Osteocyte (in vitro differentiated cells): ENCODE results near the gene TMPRSS6. TPM values are rescaled to one million over a fixed set of nuclear protein-coding genes. Genes with fewer than 3 reads are reported as not detected.

Experiments
- DNase-seq: peaks from one replicate; pipeline ENCODE4 v3.0.0; 2021; ENCODE audit warnings: mixed read lengths; ENCODE audit not compliant: unreplicated experiment; ENCODE audit errors: extremely low spot score
- H3K27ac Mint-ChIP-seq: one replicate; pipeline ENCODE4 v1.8.0; 2021; ENCODE audit warnings: mild to moderate bottlenecking, mixed read lengths; ENCODE audit not compliant: unreplicated experiment
- H3K27me3 Mint-ChIP-seq: one replicate; pipeline ENCODE4 v1.8.0; 2021; ENCODE audit warnings: mixed read lengths; ENCODE audit not compliant: unreplicated experiment
- H3K36me3 Mint-ChIP-seq: one replicate; pipeline ENCODE4 v1.8.0; 2021; ENCODE audit warnings: mixed read lengths; ENCODE audit not compliant: unreplicated experiment
- H3K4me1 Mint-ChIP-seq: one replicate; pipeline ENCODE4 v1.8.0; 2021; ENCODE audit warnings: mixed read lengths; ENCODE audit not compliant: unreplicated experiment
- H3K4me3 Mint-ChIP-seq: one replicate; pipeline ENCODE4 v1.8.0; 2021; ENCODE audit warnings: mild to moderate bottlenecking, moderate library complexity, mixed read lengths; ENCODE audit not compliant: unreplicated experiment
- H3K9me3 Mint-ChIP-seq: one replicate; pipeline ENCODE4 v1.8.0; 2021; ENCODE audit warnings: mixed read lengths; ENCODE audit not compliant: unreplicated experiment
- CTCF ChIP-seq: fragments of 200-600 bp; sonication (generic); IDR thresholded peaks from 2 replicates; pipeline ENCODE4 v1.5.0; 2021; ENCODE audit warnings: antibody characterized with exemption, mild to moderate bottlenecking, moderate library complexity
- total RNA-seq: library from RNA; stranded (reverse); gene quantifications from 2 replicates; pipeline ENCODE4 v1.2.1, GENCODE V29; 2021

TMPRSS6 gene
- total RNA-seq, 1 donor from 2014 or later, result not detected

- Mint-ChIP-seq H3K27me3 (peaks cover 22% of the 10 kb centered on the region), H3K4me3 (no peak overlapping the region), H3K9me3 (no peaks in the 10 kb centered on the region), H3K4me1 (peaks cover 3% of the 10 kb centered on the region), H3K27ac (no peak overlapping the region), H3K36me3 (no peaks in the 10 kb centered on the region)
- no peak for DNase-seq
- no peak for TF ChIP-seq CTCF
Observed at GRCh38 chr22:37088108-37088605, 21.4 kb downstream of the TMPRSS6 start.

DNA sequence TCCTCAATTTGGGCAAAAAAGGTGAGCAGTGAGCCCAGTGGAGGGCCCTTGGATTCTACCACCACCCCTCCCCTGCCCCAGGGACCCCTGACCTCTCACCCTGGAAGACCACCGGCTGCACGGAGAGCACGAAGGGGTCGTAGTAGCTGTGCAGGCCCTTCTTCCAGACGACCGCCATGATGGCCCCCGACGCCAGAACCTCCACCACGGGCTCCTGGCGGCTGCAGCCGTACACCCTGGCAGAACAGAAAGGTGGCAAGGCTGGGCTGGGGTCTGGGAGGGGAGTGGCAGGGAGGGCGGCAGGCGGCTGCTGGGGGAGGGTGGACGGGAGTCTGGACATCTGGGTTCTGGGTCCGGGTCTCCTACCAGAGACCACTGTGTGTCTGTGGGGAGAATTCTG lies 23.3 kb downstream of the TMPRSS6 start:
- Mint-ChIP-seq H3K4me1 (peaks cover 3% of the 10 kb centered on the region), H3K36me3 (no peaks in the 10 kb centered on the region), H3K4me3 (no peak overlapping the region), H3K27me3 (peaks cover 15% of the 10 kb centered on the region), H3K9me3 (no peaks in the 10 kb centered on the region), H3K27ac (no peak overlapping the region)
- DNase-seq, result no peak
- TF ChIP-seq CTCF, result no peak

DNA sequence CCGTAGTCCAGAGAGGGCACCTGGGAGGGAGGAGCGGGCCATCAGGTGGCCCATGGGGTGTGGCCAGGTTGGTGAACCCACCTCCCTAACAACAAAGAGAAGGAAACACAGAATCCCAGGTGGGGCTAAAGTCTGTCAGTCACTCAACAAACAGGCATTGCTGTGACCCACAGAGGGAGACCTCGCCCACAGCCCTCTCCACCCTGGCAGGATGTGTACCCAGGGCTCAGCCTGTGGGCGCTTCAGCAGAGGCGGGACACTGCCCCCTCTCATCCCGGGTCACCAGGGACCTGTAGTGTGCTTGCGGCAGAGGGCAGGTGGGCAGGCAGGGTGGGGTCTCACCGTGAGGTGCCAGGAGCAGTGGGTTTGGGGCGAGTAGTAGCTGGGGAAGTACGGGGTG lies 25.1 kb downstream of the TMPRSS6 start:
- H3K27ac Mint-ChIP-seq, result no peak overlapping the region
- no peaks in the 10 kb centered on the region for H3K36me3 Mint-ChIP-seq
- H3K4me1 Mint-ChIP-seq, result peaks cover 3% of the 10 kb centered on the region
- H3K4me3 Mint-ChIP-seq, result no peak overlapping the region
- no peak for DNase-seq
- peaks cover 17% of the 10 kb centered on the region for H3K27me3 Mint-ChIP-seq
- no peaks in the 10 kb centered on the region for H3K9me3 Mint-ChIP-seq
- no peak for TF ChIP-seq CTCF

DNA sequence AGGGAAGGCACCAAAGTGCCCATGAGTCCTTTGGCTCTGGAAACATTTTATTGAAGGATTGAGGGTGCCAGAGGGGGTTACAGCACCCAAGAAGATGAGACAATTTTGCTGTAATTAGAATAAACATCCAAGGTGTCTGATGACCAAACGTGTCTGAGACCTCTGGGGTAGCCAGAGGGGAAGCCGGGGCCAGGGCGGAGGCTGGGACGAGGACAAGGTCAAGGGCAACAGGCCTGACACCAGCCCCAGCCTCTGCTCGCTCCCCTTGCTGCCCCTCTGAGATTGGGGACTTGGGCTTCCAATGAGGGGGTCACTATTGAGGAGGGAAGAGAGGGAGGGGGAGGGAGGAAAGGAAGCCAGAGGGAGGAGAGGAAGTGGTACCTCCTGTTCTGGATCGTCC lies 25.6 kb downstream of the TMPRSS6 start:
- DNase-seq, result no peak
- Mint-ChIP-seq H3K9me3 (no peaks in the 10 kb centered on the region), H3K4me1 (peaks cover 3% of the 10 kb centered on the region), H3K4me3 (no peak overlapping the region), H3K36me3 (no peaks in the 10 kb centered on the region), H3K27me3 (peaks cover 20% of the 10 kb centered on the region), H3K27ac (no peak overlapping the region)
- TF ChIP-seq CTCF, result no peak

DNA sequence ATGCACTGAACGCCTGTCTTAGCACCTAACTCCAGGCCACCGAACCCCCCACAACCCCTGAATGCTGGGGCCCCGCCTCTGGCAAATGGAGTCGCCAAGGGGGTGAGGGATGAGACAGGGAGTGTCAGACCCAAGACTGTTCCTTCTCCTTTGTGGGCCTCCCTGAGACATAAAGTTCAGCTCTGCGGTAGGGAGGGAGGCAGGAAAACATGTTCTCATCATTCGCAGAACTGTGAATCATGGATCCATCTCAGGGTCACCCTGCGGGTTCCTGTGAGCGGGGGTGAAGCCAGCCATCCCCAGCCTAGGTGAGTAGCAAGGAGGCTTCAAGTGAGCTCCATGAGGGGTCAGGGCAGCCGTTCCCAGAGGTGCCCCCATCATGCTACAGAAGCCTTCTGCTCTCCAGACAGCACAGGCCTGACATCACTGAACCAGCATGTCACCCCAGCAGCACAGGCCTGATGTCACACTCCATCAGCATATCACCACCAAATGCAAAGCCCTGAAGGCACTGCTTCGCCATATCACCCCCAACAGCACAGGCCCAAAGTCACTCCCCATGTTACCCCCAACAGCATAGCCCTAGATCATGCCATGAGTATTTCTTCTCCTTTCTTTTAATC lies 27.2 kb downstream of the TMPRSS6 start:
- DNase-seq, result no peak
- H3K4me3 Mint-ChIP-seq, result no peak overlapping the region
- H3K27me3 Mint-ChIP-seq, result peaks cover 20% of the 10 kb centered on the region
- no peaks in the 10 kb centered on the region for H3K4me1 Mint-ChIP-seq
- no peaks in the 10 kb centered on the region for H3K36me3 Mint-ChIP-seq
- TF ChIP-seq CTCF, result no peak
- no peaks in the 10 kb centered on the region for H3K9me3 Mint-ChIP-seq
- H3K27ac Mint-ChIP-seq, result no peak overlapping the region
